Measurements from ENCODE around the gene RIPOR1. TPM values are rescaled to one million over a fixed set of nuclear protein-coding genes. Genes with fewer than 3 reads are reported as not detected.
A peak's percentile ranks its signal among the peaks of the same experiment; 100 is the strongest.
"Not testable (repeated sequence)": the region's sequence is repeated elsewhere in the genome, so short reads cannot be mapped to it uniquely, and the experiment has no call there.

RIPOR1 gene
- total RNA-seq, 1 donor from 2014 or later = 77.0 TPM

GRCh38 chr16:67490335-67491096 lies 38.1 kb upstream of the RIPOR1 start:
- Mint-ChIP-seq H3K27ac (ENCODE audit: unreplicated experiment) (no peak overlapping the region), H3K36me3 (ENCODE audit: unreplicated experiment) (no peaks in the 10 kb centered on the region), H3K27me3 (ENCODE audit: unreplicated experiment) (no peaks in the 10 kb centered on the region), H3K9me3 (ENCODE audit: unreplicated experiment) (no peaks in the 10 kb centered on the region), H3K4me3 (ENCODE audit: unreplicated experiment) (no peak overlapping the region), H3K4me1 (ENCODE audit: unreplicated experiment) (no peaks in the 10 kb centered on the region)
- TF ChIP-seq CTCF (IDR thresholded peaks at IDR 0.05) = no peak
- DNase-seq (ENCODE audit: extremely low spot score, unreplicated experiment) = no peak

- no peak for DNase-seq (ENCODE audit: extremely low spot score, unreplicated experiment)
- no peak for TF ChIP-seq CTCF (IDR thresholded peaks at IDR 0.05)
Observed at GRCh38 chr16:67499106-67499505, 29.5 kb upstream of the RIPOR1 start.

GRCh38 chr16:67504031-67505021 lies 24.3 kb upstream of the RIPOR1 start:
- no peak overlapping the region for H3K4me3 Mint-ChIP-seq (ENCODE audit: unreplicated experiment)
- H3K36me3 Mint-ChIP-seq (ENCODE audit: unreplicated experiment) = no peaks in the 10 kb centered on the region
- H3K4me1 Mint-ChIP-seq (ENCODE audit: unreplicated experiment) = peaks cover 11% of the 10 kb centered on the region
- peak overlapping the region; percentile 54 for H3K27ac Mint-ChIP-seq (ENCODE audit: unreplicated experiment)
- no peaks in the 10 kb centered on the region for H3K9me3 Mint-ChIP-seq (ENCODE audit: unreplicated experiment)
- TF ChIP-seq CTCF (IDR thresholded peaks at IDR 0.05) = no peak
- no peak for DNase-seq (ENCODE audit: extremely low spot score, unreplicated experiment)
- H3K27me3 Mint-ChIP-seq (ENCODE audit: unreplicated experiment) = no peaks in the 10 kb centered on the region

More at GRCh38 chr16:67499106-67499505, 29.5 kb upstream of the RIPOR1 start:
- Mint-ChIP-seq H3K4me3 (ENCODE audit: unreplicated experiment) (no peak overlapping the region), H3K27ac (ENCODE audit: unreplicated experiment) (no peak overlapping the region), H3K9me3 (ENCODE audit: unreplicated experiment) (no peaks in the 10 kb centered on the region), H3K27me3 (ENCODE audit: unreplicated experiment) (no peaks in the 10 kb centered on the region), H3K4me1 (ENCODE audit: unreplicated experiment) (peaks cover 3% of the 10 kb centered on the region), H3K36me3 (ENCODE audit: unreplicated experiment) (no peaks in the 10 kb centered on the region)

GRCh38 chr16:67506468-67506867 lies 22.2 kb upstream of the RIPOR1 start:
- no peak for TF ChIP-seq CTCF (IDR thresholded peaks at IDR 0.05)
- Mint-ChIP-seq H3K9me3 (ENCODE audit: unreplicated experiment) (no peaks in the 10 kb centered on the region), H3K27ac (ENCODE audit: unreplicated experiment) (no peak overlapping the region), H3K4me1 (ENCODE audit: unreplicated experiment) (peaks cover 11% of the 10 kb centered on the region), H3K4me3 (ENCODE audit: unreplicated experiment) (no peak overlapping the region), H3K36me3 (ENCODE audit: unreplicated experiment) (no peaks in the 10 kb centered on the region), H3K27me3 (ENCODE audit: unreplicated experiment) (no peaks in the 10 kb centered on the region)
- no peak for DNase-seq (ENCODE audit: extremely low spot score, unreplicated experiment)

- H3K4me1 Mint-ChIP-seq (ENCODE audit: unreplicated experiment) = peaks cover 9% of the 10 kb centered on the region
- H3K27me3 Mint-ChIP-seq (ENCODE audit: unreplicated experiment) = no peaks in the 10 kb centered on the region
- no peak for DNase-seq (ENCODE audit: extremely low spot score, unreplicated experiment)
- TF ChIP-seq CTCF (IDR thresholded peaks at IDR 0.05) = no peak
- no peak overlapping the region for H3K4me3 Mint-ChIP-seq (ENCODE audit: unreplicated experiment)
- H3K27ac Mint-ChIP-seq (ENCODE audit: unreplicated experiment) = no peak overlapping the region
- H3K9me3 Mint-ChIP-seq (ENCODE audit: unreplicated experiment) = no peaks in the 10 kb centered on the region
- no peaks in the 10 kb centered on the region for H3K36me3 Mint-ChIP-seq (ENCODE audit: unreplicated experiment)
Observed at GRCh38 chr16:67509016-67509415, 19.6 kb upstream of the RIPOR1 start.

- not testable (repeated sequence) for H3K36me3 Mint-ChIP-seq (ENCODE audit: unreplicated experiment); H3K27ac Mint-ChIP-seq (ENCODE audit: unreplicated experiment); H3K27me3 Mint-ChIP-seq (ENCODE audit: unreplicated experiment); H3K4me3 Mint-ChIP-seq (ENCODE audit: unreplicated experiment); H3K9me3 Mint-ChIP-seq (ENCODE audit: unreplicated experiment); DNase-seq (ENCODE audit: extremely low spot score, unreplicated experiment)
- H3K4me1 Mint-ChIP-seq (ENCODE audit: unreplicated experiment) = peaks cover 12% of the 10 kb centered on the region
Observed at GRCh38 chr16:67513892-67514291, 14.7 kb upstream of the RIPOR1 start.
